HG03460 (cell line): Measurements from ENCODE around the gene BOK.

Source experiments
- ATAC-seq: cut with Tn5 transposase; IDR thresholded peaks from one replicate; pipeline ENCODE4 v1.9.1; 2021; ENCODE audit not compliant: unreplicated experiment

The BOK gene

DNA sequence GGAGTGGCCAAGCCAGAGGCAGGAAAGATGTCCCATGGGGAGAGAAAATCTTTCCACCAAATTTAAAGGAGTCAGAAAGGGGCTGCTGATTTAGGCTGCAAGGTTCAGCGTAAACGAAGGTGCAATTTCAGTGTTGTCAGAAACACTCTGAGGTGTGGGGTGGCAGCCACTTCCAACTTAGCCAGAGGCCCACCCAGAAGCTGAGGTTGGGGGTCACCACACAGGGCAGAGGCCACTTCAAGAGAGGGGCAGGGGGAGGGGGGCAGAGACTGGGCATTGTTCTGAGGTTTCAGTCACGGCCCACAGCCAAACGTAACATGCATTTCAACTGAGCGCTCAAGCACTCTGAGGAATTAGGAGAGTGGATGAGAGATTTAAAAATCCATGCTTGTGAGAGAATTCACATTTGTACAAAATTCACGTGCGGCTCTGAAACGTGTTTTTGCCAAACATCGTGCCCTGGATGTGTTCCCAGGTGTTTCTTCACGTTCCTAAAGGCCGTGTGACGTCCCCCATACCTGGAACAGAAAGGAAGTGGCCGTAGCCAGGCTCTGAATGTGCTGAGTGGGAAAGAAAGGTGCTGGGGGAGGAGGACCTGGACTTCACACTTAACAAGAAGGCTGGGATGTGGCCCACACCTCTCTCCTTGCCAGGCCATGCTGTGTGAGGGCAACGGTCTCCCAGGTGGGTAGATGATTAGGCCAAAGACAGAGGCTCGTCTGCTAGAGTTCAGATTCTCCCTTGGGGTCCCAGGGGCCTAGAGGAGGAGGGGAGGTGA lies 19.5 kb upstream of the BOK start:
- ATAC-seq: no peak

DNA sequence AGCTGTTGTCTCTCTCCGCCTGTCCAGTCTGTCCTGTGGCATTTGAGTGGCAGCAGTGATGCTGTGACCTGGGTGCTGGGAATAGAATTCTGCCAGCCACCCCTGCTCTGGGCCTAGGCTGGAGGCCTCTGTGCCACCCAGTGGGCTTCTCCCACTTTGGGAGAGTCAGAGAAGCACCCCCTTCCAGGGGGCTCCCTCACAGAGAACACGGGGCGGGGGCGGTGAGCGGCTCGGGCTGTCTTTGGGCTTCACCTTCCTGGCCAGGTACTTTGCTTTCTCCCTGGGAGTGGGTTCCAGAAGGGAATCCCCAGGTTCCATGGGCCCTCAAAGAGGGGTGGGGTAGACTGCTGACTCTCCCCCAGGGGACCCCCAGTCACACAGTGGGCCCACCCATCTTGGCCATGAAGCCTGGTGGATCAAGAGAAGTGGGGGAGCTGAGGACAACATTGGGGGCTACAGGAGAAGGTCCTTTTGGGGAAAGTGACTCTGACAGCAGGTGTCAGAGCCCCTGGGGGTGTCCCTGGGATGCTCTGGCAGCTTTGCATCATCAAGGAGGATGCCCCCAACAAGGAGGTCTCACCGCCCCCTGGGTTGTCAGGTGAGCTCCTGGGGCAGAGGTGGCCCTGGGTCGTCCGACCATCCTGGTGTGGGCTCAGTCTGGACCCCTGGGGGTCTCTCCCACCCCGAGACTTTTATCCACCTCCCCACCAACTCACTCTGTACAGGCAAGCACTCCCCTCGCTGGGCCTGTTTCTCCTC lies 18.8 kb upstream of the BOK start:
- no peak for ATAC-seq

DNA sequence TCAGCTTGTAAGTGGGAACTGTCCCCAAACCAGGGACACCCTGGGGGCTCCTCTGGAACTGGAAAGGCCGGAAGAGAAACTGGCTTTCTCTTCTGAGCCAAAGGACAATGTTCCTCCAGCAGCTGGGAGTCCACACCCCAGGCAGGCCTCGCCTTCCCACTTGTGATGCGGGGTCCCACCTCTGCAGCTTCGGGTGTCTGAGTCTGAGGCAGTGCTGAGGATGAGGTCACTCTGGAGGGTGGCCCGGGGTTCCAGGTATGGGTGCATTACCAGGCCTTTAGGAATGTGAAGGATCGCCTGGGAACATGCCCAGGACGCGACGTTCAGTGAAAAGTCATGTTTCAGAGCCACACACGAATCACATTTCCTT lies 18.2 kb upstream of the BOK start:
- ATAC-seq: no peak

DNA sequence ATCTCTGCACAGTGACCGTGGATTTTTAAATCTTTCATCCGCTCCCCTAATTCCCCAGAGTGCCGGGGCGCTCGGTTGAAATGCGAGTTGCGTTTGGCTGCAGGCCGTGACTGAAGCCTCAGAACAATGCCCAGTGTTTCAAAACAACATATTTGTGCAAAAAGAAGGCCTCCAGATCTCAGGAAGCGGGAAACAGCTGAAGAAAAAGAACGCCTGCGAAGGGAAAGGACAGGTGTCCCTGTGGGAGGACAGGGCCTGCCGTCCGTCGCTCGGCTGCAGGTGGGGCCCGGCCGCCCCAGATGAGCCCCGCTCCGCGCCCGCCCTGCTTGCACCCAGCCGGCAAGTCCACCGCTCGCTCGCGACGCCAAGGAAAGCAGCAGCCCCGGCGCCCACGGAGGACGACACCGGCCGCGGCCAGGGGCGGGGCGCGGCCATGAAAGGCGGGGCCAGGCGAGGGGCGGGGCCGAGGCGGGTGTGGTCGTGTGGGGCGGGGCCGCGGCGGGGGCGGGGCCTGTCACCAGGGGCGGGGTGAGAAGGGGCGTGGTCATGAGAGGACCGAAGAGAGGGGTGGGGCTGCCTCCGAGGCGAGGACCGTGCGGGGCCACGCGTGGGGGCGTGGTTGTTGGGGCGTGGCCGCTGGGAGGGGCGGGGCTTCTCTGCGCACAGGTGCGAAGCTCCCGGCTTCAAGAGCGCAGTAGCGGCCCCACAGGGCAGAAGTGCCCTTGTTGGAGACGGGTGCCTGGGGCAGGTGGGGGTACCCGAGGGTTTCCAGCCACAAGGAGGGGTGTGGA lies 17.6 kb upstream of the BOK start:
- ATAC-seq: no peak

DNA sequence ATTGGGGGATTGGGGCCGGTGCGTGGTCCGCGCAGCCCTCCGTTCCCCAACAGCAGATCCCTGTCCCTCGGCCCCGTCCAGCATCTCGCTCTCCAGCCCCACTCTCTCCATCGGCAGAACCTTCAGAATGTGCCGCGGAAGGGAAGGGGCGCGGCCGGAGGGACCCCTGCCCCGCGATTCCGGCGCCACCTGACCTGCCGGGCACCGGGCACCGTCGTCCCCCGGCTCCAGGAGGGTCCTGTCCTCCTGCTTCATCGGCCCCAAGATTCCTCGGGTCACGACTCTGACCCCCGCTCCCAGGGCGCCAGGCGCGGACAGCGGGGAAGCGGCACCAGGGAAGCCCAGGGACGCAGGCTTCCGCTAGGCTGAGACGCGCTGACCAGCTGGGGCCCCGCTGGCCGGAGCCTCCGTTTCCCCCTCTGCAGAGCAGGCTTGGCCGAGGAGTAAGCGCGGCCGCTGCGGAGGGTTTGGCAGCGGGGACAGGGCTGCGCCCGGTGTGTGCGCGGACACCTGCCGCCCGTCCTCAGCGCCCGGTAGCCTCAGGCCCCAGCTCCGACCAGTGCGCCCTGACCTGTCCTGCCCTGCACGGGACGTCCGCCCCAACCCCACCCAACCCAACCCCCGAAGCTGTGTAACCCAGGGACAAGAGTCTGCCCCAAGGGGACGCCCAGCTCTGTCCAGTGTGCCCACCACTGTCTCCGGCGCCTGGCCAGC lies 16.8 kb upstream of the BOK start:
- ATAC-seq: no peak

DNA sequence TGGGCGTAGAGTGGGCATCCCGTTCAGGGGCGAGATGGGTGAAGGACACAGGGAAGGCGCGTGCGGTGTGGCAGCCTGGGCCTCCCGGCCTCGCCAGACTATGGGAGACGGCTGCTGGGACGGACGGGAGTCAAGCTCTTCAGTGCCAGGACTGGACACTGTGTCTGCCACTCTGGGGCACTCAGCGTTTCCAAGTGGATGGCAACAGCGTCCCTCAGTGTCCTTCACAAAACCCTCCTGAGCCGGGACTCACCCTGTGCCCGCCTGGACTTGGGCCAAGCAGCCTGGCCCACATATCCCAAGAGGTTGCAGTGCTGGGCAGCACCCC lies 16.3 kb upstream of the BOK start:
- ATAC-seq: no peak

DNA sequence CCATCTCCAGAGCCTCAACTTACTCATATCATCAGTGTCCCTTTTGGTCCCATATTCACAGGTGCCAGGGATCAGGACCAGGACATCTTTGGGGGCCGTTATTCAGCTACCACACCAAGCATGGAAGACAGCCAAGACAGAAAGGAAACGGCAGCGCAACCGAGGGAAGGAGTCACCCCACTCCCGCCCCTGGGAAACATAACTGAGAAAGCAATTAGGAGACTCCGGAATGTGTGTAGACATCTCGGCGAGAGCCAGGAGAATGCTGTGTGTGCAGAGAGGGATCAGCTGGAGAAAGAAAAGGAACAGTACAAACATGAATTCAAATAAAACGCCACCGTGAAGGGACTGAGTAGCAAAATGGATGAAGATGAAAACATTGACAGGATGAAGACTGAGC lies 13.4 kb upstream of the BOK start:
- ATAC-seq: no peak

DNA sequence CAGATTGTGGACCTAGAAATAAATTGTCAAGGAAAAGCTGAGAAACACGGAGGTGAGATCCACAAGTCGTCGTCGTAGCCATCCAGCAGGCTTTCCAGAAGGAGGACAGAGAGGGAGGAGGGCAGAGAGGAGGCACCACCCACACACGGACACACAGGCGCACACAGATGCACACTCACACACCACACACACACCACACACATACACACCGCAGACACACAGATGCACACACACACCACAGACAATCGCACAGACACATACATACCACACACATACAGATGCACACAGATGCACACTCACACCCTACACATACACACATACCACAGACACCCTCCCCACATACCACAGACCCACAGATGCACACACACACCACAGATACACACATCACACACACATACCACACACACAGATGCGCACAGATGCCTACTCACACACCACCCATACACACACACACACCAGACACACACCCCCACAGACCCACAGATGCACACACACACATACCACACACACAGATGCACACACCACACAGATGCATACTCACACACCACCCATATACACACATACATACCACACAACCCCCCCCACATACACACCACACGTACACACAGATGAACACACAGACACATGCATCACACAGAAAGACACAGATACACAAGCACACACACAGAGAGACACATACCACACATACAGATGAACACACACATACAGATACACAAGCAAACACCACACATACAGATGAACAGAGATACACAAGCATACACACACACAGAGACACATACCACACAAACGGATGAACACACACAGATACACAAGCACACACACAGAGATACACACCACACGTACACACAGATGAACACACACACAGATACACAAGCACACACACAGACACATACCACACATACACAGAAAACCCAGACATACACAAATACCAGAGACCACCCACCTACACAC lies 12.7 kb upstream of the BOK start:
- no peak for ATAC-seq

DNA sequence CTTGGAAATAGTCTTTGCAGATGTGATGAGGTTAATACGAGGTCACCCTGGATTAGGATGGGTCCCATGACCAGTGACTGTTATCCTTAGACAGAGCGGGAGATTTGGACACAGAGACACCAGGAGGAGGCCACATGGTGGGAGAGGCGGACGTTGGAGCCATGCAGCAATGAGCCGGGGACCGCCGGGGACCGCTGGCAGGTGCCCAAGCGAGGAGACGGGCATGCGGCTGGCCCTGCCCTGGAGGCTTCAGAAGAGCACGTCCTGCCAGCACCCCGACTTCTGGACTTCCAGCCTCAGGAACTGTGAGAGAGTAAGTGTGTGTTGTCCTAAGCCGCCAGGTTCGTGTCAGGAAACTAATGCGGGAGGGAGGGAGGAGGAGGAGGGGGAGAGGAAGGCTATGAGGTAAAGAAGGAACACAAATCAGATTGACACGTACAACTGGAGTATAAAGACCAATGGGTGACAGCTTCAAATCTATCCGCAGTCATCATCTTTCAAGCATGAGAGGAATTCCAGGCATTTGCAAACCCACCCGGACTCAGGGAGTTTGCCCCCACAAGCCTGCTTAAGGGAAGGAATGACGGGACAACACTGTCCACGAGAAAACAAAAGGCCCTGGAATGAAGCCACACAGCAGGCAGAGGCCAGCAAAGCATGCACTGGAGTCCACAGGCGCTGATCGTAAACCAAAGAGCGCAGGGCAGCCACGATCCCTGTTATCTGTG lies 11.6 kb upstream of the BOK start:
- ATAC-seq: no peak

DNA sequence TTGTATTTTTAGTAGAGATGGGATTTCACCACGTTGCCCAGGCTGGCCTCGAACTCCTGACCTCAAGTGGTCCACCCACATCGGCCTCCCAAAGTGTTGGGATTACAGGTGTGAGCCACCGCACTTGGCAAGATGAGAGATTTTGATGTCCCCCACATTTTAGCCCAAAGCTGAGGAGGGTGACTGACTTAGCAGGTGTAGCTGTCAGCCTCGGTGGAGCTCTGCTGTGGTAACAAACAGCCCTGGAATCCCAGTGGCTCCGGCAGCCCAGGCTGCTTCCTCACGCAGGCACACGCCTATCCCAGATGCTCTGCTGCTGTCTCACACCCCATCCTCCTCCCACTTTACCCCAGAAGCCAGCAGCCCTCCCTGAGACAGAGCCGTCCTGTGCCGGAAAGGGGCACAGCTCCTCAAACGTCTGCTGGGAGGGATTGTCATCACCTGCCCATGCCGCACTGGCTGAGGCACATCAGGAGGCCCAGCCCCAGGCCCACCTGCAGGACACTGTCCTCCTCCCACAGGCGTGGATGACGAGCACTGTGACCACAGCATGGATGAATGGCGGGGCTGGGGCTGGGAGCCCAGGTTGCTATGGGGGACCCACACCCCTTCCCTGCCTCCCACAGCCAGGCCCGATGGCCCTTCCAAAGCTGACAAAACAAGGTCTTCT lies 10.6 kb upstream of the BOK start:
- no peak for ATAC-seq

DNA sequence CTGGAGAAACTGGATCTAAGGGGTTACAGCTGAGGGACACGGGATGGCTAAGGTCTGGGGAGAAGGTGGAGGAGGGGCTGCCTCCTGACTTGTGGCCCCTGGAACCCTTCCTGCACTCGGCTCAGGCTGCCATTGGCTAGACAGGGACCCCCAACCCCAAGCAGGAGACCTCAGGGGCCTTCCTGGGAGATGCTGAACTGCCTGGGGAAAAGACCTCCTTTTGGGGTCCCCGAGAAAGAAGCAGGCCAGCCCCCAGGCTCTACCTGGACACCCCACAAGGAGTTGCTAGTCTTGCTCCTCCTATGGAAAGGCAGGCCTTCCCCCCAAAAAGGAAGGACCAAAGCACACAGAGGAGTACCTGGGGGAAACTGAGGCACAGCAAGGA lies 10.1 kb upstream of the BOK start:
- ATAC-seq: no peak

DNA sequence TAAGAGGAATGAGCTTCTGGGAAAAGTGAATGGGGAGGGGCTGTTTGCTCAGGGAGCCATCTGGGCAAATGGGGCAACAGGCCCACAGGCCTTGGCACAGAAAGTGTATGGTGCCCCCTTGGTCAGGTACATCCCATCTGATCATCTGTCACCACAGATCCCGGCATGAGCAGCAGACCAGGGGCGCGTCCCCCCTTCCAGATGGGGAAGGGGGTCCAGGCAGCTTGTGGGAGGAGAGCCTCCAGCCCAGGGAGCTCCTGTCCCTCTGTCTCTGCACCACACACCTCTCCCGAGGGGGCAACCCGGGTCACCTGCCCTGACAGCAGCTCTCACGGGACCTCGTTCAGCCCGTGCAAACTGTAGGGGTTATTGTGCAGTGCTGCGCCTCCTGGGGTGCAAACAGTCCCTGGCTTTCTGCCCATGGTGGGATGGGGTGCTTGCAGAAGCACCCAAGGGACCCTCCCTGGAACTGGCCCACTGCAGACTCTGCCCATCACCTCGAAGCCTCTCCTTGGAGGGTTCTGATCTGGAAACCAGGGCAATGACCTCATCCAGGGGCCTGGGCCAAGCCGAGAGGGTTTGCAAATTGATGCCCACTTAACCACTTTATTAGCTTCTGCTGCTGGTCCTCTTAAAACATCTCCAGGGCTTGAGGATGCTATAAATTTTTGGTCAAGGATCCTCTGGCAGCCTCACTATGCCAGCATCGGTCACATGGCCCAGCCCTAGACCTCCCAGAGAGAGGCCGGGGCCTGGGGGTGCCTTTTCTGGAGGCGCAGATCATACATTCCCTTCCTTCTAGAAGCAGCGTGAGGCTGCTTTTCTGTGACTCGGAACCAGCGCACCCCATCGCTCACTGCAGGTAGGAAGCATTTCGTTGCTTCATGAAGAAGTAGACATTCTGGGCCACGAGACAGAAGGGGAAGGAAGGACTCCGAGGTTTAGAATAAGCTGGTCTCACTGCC lies 7.6 kb upstream of the BOK start:
- no peak for ATAC-seq

DNA sequence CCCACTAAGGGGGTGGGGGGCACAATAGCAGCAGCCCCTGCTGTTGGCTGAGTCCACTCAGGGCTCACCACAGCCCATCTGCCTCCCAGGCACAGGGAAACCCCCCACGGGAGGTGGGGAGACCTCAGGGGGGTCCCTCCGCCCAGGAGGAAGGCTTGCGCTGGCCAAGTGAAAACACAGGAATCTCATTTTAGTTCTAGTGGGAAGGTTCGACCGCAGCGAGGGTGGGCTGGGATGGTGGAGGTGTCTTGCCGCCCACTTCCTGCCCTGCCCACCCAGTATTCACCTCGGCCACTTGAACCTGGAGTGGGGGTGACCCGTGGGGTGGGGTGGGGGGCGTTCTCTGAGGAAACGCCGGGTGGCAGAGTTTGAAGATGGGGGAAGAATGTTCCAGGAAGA lies 6.9 kb upstream of the BOK start:
- ATAC-seq: no peak

DNA sequence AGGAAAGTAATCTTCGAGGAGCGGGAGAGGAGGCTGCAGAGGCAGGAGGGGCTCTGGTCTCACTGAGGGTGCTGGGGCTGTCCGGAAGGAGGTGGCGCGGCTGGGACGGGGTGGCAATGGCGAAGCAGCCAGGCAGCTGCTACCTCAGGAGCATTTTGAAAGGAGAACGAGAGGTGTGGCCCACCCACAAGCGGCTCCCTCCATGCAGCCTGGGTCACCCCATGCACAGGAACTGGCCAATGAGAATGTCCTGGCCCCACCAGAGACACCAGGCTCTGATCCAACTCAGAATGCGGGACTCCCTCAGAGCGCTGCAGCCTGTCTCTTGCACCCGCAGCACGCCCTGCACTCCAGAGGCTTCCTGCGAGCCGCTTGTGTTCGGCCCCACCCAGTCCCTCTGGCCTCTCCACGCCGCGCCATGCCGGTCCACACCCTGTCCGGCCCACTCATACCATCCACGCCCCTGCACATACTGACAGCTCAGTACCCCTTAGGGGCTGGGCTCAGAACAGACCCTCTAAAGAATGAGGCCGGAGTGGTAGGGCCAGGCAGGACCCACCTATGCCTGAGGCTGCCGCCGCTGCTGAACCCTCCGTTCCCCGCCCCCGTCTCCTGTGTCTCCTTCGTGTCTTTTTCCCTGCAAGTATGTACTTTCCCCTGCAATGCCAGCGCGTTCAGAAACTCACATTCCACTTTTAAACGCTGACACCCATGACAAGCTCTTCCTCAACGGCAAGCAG lies 6.4 kb upstream of the BOK start:
- ATAC-seq: no peak

DNA sequence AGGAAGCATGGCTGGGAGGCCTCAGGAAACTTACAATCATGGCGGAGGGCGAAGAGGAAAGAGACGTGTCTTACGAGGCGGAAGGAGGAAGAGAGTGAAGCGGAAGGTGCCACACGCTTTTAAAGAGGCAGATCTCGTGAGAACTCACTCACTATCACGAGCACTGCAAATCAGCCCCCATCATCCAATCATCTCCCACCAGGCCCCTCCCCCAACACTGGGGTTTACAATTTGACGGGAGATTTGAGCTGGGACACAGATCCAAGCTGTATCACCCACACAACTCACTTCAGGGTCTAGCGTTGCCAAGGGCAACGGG lies 5.1 kb upstream of the BOK start:
- no peak for ATAC-seq

DNA sequence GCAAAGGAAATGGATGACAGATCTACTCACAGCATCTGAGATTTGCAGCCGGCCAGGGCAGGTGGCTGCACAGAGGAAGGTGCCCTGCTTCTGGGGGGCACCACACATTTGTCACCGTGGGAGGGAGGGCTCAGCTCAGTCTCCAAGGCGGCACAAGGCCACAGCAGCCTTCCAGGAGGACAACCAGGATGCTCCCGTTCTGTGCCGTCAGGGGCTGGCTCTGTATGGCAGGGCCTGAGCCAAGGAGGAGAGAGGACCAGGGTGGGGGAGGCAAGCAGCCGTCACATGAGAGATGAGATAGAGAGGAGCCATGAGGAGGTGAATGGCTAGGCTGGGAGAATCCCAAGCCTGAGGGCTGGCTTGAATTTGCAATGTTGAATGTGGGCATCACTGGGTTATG lies 4.6 kb upstream of the BOK start:
- ATAC-seq: no peak

DNA sequence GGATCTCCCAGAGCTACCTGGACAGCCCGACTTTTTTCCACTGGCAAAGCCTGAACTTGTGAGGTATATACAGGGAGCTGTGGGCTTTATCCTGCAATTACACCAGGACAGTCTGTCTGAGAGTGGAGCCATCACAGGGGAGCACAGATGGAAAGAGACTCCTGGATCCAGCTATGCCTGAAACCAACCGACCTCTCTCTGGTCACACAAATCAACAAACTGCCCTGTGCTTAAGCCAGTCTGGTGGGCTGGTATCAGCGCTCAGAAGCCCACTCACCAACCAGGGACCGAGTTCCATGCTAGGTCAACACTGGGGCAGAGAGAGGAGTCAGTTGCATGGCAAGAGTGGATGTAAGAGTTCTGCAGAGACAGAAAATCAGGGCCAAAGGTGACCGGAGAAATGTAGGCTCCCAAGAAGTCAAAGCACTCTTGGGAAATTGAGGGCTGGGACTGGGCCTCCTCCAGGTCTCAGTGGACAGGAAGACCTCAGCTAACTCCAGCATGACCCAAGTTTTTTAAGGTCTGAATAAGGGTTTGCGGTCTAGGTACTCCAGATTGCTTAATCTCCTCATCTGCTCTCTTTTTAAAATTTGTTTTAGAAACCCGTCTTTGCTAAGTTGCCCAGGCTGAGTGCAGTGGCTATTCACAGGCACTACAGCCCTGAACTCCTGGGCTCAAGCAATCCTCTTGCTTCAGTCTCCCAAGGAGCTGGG lies 3.8 kb upstream of the BOK start:
- no peak for ATAC-seq
